ENCODE results near the gene MOK.

- no peak for TF ChIP-seq CTCF (IDR thresholded peaks at IDR 0.05; ENCODE audit: low read length)
- no peak for TF ChIP-seq EZH2 (optimal IDR thresholded peaks at IDR 0.05; ENCODE audit: low read depth, low read length)
These were observed 21.3 kb downstream of the MOK start for GRCh38 chr14:102283631-102284129.

Measured in MM.1S (cell line).